ENCODE data around the gene CENPV.
A peak's percentile ranks its signal among the peaks of the same experiment; 100 is the strongest.

CENPV gene

GRCh38 chr17:16358394-16358793, 5.1 kb upstream of the CENPV start:
- no peak for DNase-seq (ENCODE audit: low spot score)

DNA sequence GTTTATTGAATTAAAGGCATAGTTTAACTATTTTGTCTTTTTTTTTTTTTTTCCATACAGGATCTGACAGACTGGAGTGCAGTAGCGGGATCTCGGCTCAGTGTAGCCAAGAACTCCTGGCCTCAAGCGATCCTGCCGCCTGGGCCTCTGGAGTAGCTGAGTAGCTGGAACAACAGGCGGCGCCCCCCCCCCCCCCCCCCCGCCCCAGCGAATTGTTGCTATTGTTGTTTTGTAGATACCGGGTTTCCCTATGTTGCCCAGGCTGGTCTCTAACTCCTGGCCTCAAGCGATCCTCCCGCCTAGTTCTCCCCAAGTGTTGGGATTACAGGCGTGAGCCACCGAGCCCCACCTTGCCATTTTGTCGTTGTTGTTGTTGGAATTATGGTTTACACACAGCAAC, 1.3 kb upstream of the CENPV start:
- no peak for DNase-seq (ENCODE audit: low spot score)

- DNase-seq (ENCODE audit: low spot score), result peak; percentile 18
These were observed 477 bp downstream of the CENPV start for GRCh38 chr17:16352667-16353316.

- peak; percentile 43 for DNase-seq (ENCODE audit: low spot score)
These were observed 984 bp downstream of the CENPV start for GRCh38 chr17:16352303-16352666.

- no peak for DNase-seq (ENCODE audit: low spot score)
These were observed 1.4 kb downstream of the CENPV start for GRCh38 chr17:16351831-16352230.

GRCh38 chr17:16349431-16349830, 3.8 kb downstream of the CENPV start:
- no peak for DNase-seq (ENCODE audit: low spot score)

GRCh38 chr17:16348586-16348985, 4.7 kb downstream of the CENPV start:
- DNase-seq (ENCODE audit: low spot score), result no peak

DNA sequence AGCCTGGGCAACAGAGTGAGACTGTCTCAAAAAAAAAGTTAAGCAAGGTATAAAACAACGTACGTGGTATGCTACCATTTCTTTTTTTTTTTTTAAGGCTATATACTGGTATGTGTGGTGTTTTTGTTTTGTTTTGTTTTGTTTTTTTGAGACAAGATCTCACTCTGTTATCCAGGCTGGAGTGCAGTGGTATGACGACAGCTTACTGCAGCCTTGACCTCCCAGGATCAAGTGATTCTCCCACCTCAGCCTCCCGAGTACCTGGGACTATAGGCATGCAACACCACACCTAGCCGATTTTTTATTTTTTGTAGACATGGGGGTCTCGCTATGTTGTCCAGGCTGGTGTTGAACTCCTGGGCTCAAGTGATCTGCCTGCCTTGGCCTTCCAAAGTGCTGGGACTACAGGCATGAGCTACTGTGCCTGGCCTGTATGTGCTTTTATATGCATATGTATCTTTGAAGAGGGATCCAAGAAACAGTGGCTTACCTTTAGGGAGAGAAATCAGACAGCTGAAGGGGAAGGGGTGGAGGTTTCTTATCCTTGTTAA, 6.5 kb downstream of the CENPV start:
- no peak for DNase-seq (ENCODE audit: low spot score)

- DNase-seq (ENCODE audit: low spot score), result no peak
These were observed 7.7 kb downstream of the CENPV start for GRCh38 chr17:16345565-16345964.

DNA sequence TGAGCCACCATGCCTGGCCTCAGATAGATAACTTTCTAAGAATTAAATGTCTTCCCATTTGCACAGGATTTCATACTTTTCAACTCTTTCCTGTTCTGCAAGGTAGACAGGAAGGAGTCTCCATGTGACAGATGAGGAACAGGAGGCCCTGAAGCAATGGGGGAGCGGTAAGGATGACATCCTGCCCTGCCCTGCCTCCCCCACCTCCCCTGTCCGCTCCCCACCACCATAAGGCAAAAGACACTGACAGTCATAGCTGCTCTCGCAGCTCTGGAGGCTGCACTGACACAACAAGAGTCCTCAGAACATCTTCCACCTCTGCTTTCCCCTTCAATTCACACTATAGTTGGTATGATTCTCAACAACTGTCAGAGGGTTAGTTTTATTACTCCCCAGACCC, 9.7 kb downstream of the CENPV start:
- DNase-seq (ENCODE audit: low spot score), result no peak

GRCh38 chr17:16342979-16343378, 10.3 kb downstream of the CENPV start:
- DNase-seq (ENCODE audit: low spot score), result no peak

- no peak for DNase-seq (ENCODE audit: low spot score)
These were observed 13.3 kb downstream of the CENPV start for GRCh38 chr17:16339959-16340358.

DNA sequence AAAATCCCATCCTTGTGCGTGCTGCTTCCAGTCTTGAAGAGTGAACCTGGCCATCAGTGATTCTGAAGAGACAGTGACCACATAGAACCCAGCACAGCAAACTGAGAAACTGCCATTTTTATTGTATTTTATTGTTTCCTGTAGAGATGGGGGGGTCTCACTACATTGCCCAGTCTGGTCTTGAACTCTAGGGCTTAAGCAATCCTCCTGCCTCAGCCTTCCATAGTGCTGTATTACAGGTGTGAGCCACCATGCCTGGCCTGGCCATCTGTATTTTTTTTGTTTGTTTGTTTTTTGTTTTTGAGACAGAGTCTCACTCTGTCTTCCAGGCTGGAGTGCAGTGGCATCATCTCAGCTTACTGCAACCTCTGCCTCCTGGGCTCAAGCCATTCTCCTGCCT, 13.9 kb downstream of the CENPV start:
- no peak for DNase-seq (ENCODE audit: low spot score)

DNA sequence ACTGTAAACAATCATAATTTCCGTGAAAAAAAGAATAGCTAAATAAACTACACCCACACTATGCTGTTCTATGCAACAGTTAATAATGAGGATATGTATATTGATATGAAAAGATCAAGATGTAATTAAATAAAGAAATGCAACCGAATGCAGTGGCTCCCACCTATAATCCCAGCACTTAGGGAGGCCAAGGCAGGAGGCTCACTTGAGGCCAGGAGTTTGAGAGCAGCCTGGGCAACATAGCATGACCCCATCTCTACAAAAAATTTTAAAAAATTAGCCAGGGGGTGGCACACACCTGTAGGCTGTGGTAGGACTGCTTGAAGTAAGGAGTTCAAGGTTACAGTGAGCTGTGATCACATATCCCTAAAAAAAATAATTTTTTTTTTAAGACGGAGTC, 14.9 kb downstream of the CENPV start:
- no peak for DNase-seq (ENCODE audit: low spot score)

DNA sequence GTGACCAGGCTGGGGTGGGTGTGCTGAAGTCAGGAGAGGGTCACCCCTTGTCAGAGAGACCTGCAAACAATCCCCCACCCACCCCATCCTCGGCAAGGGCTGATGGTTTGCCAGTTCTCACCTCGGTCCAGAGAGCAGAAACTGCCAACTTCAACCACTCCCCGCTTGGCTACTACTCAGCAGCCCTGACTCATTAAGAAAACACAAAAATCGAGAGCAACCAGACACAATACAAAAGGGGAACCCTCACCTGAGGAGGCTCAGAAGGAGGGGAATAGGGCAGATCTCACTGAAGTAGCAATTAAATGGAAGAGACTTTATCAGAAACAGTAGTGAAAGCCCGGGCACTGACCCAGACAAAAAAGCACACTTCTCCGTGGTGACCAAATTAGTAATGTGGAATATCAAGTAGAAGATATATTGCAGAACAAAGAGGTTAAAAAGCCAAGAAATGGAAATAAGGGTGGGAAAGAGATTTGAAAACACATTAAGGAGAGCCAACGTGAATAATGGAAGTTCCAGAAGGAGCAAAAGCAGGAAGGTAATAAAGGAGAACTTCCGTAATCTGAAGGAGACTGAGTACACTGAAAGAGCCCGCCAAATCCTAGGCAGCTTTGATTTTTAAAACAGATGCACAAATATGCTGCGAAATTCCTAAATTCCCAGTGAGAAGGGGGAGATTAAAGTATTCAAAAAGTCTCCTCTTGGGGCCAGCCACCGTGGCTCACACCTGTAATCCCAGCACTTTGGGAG, 23.6 kb downstream of the CENPV start:
- no peak for DNase-seq (ENCODE audit: low spot score)

- DNase-seq (ENCODE audit: low spot score), result no peak
These were observed 24.3 kb downstream of the CENPV start for GRCh38 chr17:16328997-16329396.

GRCh38 chr17:16327018-16327417, 26.3 kb downstream of the CENPV start:
- no peak for DNase-seq (ENCODE audit: low spot score)

- no peak for DNase-seq (ENCODE audit: low spot score)
These were observed 27.3 kb downstream of the CENPV start for GRCh38 chr17:16325964-16326363.

- DNase-seq (ENCODE audit: low spot score), result no peak
These were observed 30.6 kb downstream of the CENPV start for GRCh38 chr17:16322636-16323035.

- no peak for DNase-seq (ENCODE audit: low spot score)
These were observed 33.3 kb downstream of the CENPV start for GRCh38 chr17:16319969-16320368.

DNA sequence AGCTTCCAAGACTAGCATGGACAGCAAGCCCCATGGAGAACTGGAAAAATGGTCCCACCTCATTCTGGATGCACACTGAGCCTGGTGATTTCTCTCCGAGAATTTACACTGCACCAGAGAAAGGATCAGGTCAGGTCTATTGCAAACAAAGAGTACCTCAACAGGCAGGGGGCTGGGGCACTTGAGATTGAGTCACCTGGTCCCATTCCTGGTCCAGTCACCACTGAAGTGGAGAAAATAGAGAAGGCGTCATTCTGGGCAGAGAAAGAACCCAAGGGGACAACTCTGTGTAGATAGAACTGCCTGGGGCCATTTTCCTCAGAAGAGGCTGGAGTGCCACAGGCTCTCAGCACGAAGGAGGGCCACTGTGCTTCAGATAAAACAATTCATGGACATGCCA, 38.4 kb downstream of the CENPV start:
- no peak for DNase-seq (ENCODE audit: low spot score)

GRCh38 chr17:16314189-16314588, 39.1 kb downstream of the CENPV start:
- DNase-seq (ENCODE audit: low spot score), result no peak

Measured in activated CD4-positive, alpha-beta T cell treated with anti-CD3 and anti-CD28 coated beads, Interleukin-2, Interleukin-4, amounts not matched to agents 100 ng/mL and 50 ng/mL, durations not matched to agents 16 hours and 8 hours (primary cell).